Measurements from ENCODE around the gene DTWD1. TPM values are rescaled to one million over a fixed set of nuclear protein-coding genes. Genes with fewer than 3 reads are reported as not detected.
"Not testable (repeated sequence)": the region's sequence is repeated elsewhere in the genome, so short reads cannot be mapped to it uniquely, and the experiment has no call there.

Gene DTWD1
- total and polyA plus RNA-seq, 4 experiments from 2014 or later, result 19.8 to 29.9 (median 25.3) TPM

DNA sequence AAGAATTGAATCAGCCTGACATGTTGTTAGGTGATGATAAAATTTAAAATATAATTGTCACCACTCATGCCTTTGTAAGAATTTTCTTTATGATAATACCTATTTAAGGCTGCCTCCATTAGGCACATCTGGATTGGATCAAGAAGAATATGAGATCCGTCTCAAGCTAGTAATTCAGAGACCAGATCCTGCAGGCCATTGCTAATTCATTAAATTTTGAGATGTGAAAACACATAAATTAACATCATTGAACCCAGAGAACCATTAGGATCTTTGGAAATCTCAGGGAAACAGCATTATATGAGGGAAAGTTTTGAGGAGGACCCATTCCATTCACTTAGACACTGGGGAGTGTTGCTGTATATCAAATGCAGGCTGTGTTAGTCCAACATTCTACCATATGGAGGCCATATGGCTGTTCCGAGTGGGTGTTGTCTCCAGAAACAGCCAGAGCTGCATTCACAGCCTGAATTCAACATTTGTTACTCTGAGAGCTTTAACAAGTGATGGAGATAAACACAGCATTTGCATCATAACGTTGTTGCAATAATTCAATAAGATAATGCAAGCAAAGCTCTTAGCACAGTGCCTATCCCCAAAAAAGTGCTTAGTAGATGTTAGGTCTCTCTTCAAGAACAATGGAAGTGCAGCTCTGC, 67.4 kb downstream of the DTWD1 start:
- H3K27me3 ChIP-seq (ENCODE audit: insufficient read depth, low read length), result no peaks in the 10 kb centered on the region
- no peaks in the 10 kb centered on the region for H3K4me1 ChIP-seq (ENCODE audit: insufficient read depth, low read length)
- H3K4me3 Mint-ChIP-seq, result no peak overlapping the region
- no peak overlapping the region for H3K4me3 ChIP-seq (ENCODE audit: low read length in 2 of 2)
- no peaks in the 10 kb centered on the region for H3K9me3 ChIP-seq (ENCODE audit: control insufficient read depth in 1 of 2, low read length in 2 of 2)
- POLR2A ChIA-PET (ENCODE audit: partially characterized antibody), result no interaction called here
- intact Hi-C loops (cut with micrococcal nuclease), result no loop called here
- H3K36me3 ChIP-seq (ENCODE audit: insufficient read depth, low read length), result no peaks in the 10 kb centered on the region
- peaks cover 0 to 3% (median 0%) of the 10 kb centered on the region in 8 donors for H3K9me3 Mint-ChIP-seq
- H3K36me3 Mint-ChIP-seq, result no peaks in the 10 kb centered on the region
- DNase-seq, result no peak
- no peak overlapping the region for H3K27ac Mint-ChIP-seq
- H3K27me3 Mint-ChIP-seq, result peaks cover 2 to 7% of the 10 kb centered on the region in 2 donors
- no peaks in the 10 kb centered on the region for H3K4me1 Mint-ChIP-seq
- no peak overlapping the region for H3K27ac ChIP-seq (ENCODE audit: low read depth, low read length)
- CTCF ChIA-PET (ENCODE audit: partially characterized antibody), result no interaction called here

DNA sequence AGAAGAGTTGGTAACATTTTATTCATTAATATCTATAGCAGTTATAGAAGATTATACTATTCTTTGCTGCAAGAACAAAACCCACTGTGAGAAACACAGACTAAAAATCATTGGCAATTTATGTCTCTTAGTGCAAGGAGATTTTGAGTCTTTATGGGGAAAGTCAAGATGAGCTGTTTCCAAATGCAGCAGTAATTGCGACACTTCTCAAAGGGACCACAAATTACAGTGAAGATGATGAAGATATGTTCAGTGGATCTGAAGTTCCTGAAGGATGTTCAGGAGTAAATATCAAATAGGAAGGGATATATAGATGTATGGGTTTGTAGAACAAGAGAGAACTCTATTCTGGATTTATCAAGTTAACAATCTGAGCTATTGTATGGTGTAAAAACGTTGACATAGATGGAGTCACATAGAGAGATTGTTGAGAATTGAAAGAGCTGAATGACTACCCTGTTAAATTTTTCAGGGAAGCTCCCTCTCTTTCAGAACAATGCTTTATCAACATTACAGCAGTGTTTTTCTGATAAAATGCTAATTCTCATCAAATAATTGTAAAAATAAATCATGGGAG, 71.8 kb downstream of the DTWD1 start:
- POLR2A ChIA-PET (ENCODE audit: partially characterized antibody), result no interaction called here
- H3K27me3 ChIP-seq (ENCODE audit: insufficient read depth, low read length), result no peaks in the 10 kb centered on the region
- H3K27me3 Mint-ChIP-seq, result peaks cover 5 to 7% of the 10 kb centered on the region in 2 donors
- no peaks in the 10 kb centered on the region for H3K36me3 Mint-ChIP-seq
- no peak overlapping the region for H3K4me3 Mint-ChIP-seq
- intact Hi-C loops (cut with micrococcal nuclease), result no loop called here
- H3K9me3 Mint-ChIP-seq, result peaks cover 0 to 3% (median 0%) of the 10 kb centered on the region in 8 donors
- H3K4me1 Mint-ChIP-seq, result no peaks in the 10 kb centered on the region
- H3K9me3 ChIP-seq (ENCODE audit: control insufficient read depth in 1 of 2, low read length in 2 of 2), result no peaks in the 10 kb centered on the region
- H3K27ac Mint-ChIP-seq, result no peak overlapping the region
- H3K4me3 ChIP-seq (ENCODE audit: low read length in 2 of 2), result no peak overlapping the region
- no peaks in the 10 kb centered on the region for H3K4me1 ChIP-seq (ENCODE audit: insufficient read depth, low read length)
- H3K27ac ChIP-seq (ENCODE audit: low read depth, low read length), result no peak overlapping the region
- no peaks in the 10 kb centered on the region for H3K36me3 ChIP-seq (ENCODE audit: insufficient read depth, low read length)
- DNase-seq, result no peak
- CTCF ChIA-PET (ENCODE audit: partially characterized antibody), result no interaction called here

DNA sequence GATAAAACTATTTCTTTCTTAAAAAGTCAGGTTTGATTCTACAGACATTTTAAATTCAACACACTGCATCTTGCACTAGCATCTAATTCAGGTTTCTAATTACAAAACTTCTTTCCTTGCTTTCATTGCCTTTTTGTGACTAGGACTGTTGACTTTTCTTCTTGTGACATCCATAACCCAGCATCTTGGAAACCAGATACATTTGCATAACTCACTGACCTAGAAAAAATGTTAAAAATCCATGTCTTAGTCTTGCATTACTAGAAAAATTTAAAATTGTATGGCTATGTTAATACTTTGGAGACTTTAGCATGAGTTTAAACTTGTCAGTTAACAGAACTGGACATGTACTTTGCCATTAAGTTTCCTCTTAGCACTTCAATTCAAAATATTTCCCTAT, 72.7 kb downstream of the DTWD1 start:
- ChIA-PET CTCF (ENCODE audit: partially characterized antibody) (no interaction called here), POLR2A (ENCODE audit: partially characterized antibody) (no interaction called here)
- H3K4me3 Mint-ChIP-seq, result no peak overlapping the region
- DNase-seq, result no peak
- H3K36me3 ChIP-seq (ENCODE audit: insufficient read depth, low read length), result no peaks in the 10 kb centered on the region
- no peaks in the 10 kb centered on the region for H3K4me1 Mint-ChIP-seq
- H3K36me3 Mint-ChIP-seq, result no peaks in the 10 kb centered on the region
- no peaks in the 10 kb centered on the region for H3K27me3 ChIP-seq (ENCODE audit: insufficient read depth, low read length)
- H3K27me3 Mint-ChIP-seq, result peaks cover 5 to 7% of the 10 kb centered on the region in 2 donors
- H3K9me3 Mint-ChIP-seq, result peaks cover 0 to 3% (median 0%) of the 10 kb centered on the region in 8 donors
- H3K9me3 ChIP-seq (ENCODE audit: control insufficient read depth in 1 of 2, low read length in 2 of 2), result no peaks in the 10 kb centered on the region
- H3K4me3 ChIP-seq (ENCODE audit: low read length in 2 of 2), result no peak overlapping the region
- no peaks in the 10 kb centered on the region for H3K4me1 ChIP-seq (ENCODE audit: insufficient read depth, low read length)
- no peak overlapping the region for H3K27ac Mint-ChIP-seq
- H3K27ac ChIP-seq (ENCODE audit: low read depth, low read length), result no peak overlapping the region
- intact Hi-C loops (cut with micrococcal nuclease), result no loop called here

DNA sequence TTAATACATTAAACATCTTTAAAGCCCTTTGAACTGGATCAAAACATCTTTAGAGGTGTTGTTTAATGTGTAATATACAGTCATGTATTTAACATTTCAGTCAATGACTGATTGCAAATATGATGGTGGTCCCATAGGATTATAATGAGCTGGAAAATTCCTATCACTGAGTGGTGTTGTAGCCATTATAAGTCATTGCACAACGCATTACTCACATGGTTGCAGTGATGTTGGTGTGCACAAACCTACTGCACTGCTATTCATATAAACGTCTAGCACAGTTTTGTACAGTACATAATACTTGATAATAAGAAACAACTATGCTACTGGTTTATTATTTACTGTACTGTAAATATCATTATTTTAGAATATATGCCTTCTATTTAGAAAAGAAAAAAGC, 75.6 kb downstream of the DTWD1 start:
- Histone ChIP-seq H3K27me3 (ENCODE audit: insufficient read depth, low read length) (no peaks in the 10 kb centered on the region), H3K4me3 (ENCODE audit: low read length in 2 of 2) (no peak overlapping the region), H3K27ac (ENCODE audit: low read depth, low read length) (no peak overlapping the region), H3K4me1 (ENCODE audit: insufficient read depth, low read length) (no peaks in the 10 kb centered on the region), H3K9me3 (ENCODE audit: control insufficient read depth in 1 of 2, low read length in 2 of 2) (no peaks in the 10 kb centered on the region), H3K36me3 (ENCODE audit: insufficient read depth, low read length) (no peaks in the 10 kb centered on the region)
- Mint-ChIP-seq H3K36me3 (no peaks in the 10 kb centered on the region), H3K4me3 (no peak overlapping the region), H3K27me3 (peaks cover 0 to 5% of the 10 kb centered on the region in 2 donors), H3K9me3 (no peaks in the 10 kb centered on the region), H3K4me1 (no peaks in the 10 kb centered on the region), H3K27ac (no peak overlapping the region)
- POLR2A ChIA-PET (ENCODE audit: partially characterized antibody), result no interaction called here
- intact Hi-C loops (cut with micrococcal nuclease), result no loop called here
- CTCF ChIA-PET (ENCODE audit: partially characterized antibody), result no interaction called here
- DNase-seq, result no peak

DNA sequence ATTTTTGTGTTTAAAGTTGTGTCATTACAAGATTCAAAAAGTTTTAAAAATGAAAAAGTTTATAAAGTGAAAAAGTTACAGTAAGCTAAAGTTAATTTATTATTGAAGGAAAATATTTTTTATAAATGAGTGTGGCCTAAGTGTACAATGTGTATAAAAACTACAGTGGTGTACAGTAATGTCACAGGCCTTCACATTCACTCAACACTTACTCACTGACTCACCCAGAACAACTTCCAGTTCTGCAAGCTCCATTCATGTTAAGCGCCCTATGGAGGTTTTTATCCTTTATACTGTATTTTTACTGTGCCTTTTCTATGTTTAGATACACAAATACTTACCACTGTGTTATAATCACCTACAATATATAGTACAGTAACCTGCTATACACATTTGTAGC, 76.3 kb downstream of the DTWD1 start:
- no peaks in the 10 kb centered on the region for H3K36me3 Mint-ChIP-seq
- no peaks in the 10 kb centered on the region for H3K9me3 ChIP-seq (ENCODE audit: control insufficient read depth in 1 of 2, low read length in 2 of 2)
- no peaks in the 10 kb centered on the region for H3K9me3 Mint-ChIP-seq
- no peak overlapping the region for H3K4me3 ChIP-seq (ENCODE audit: low read length in 2 of 2)
- POLR2A ChIA-PET (ENCODE audit: partially characterized antibody), result no interaction called here
- H3K27ac Mint-ChIP-seq, result no peak overlapping the region
- no peaks in the 10 kb centered on the region for H3K4me1 Mint-ChIP-seq
- CTCF ChIA-PET (ENCODE audit: partially characterized antibody), result no interaction called here
- peaks cover 0 to 5% of the 10 kb centered on the region in 2 donors for H3K27me3 Mint-ChIP-seq
- no peaks in the 10 kb centered on the region for H3K27me3 ChIP-seq (ENCODE audit: insufficient read depth, low read length)
- no peaks in the 10 kb centered on the region for H3K36me3 ChIP-seq (ENCODE audit: insufficient read depth, low read length)
- no peak overlapping the region for H3K27ac ChIP-seq (ENCODE audit: low read depth, low read length)
- no peaks in the 10 kb centered on the region for H3K4me1 ChIP-seq (ENCODE audit: insufficient read depth, low read length)
- no peak overlapping the region for H3K4me3 Mint-ChIP-seq
- no peak for DNase-seq
- intact Hi-C loops (cut with micrococcal nuclease), result no loop called here

DNA sequence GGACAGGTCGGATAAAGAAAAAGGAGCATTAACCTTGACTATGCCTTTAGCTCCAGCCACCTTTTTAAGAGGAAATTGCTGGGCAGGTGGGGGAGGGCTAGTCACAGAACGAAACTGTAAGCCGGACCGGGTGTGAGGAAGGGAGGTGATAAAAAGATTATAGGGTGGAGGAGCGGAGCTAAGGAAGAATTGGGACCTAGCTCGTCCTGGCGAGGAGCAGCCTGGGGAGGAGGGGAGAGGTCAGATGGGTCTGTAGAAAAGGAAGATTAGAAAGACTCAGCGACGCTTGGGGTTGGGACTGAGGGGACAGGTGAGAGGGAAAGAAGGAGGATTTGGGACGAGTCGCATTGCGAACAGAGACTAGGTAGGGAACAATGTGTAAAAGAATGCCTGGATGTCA, 82.1 kb downstream of the DTWD1 start:
- H3K4me3 ChIP-seq (ENCODE audit: low read length in 2 of 2); H3K4me1 ChIP-seq (ENCODE audit: insufficient read depth, low read length); POLR2A ChIA-PET (ENCODE audit: partially characterized antibody); intact Hi-C loops (cut with micrococcal nuclease); H3K27me3 ChIP-seq (ENCODE audit: insufficient read depth, low read length); H3K27ac Mint-ChIP-seq; H3K9me3 Mint-ChIP-seq; H3K36me3 Mint-ChIP-seq; H3K27ac ChIP-seq (ENCODE audit: low read depth, low read length); H3K9me3 ChIP-seq (ENCODE audit: control insufficient read depth in 1 of 2, low read length in 2 of 2); H3K27me3 Mint-ChIP-seq; H3K4me3 Mint-ChIP-seq; CTCF ChIA-PET (ENCODE audit: partially characterized antibody); DNase-seq; H3K36me3 ChIP-seq (ENCODE audit: insufficient read depth, low read length); H3K4me1 Mint-ChIP-seq: not testable (repeated sequence)

All from CD4-positive, alpha-beta memory T cell (primary cell).